ENCODE data around the gene BUD23.
A peak's percentile ranks its signal among the peaks of the same experiment; 100 is the strongest.

DNA sequence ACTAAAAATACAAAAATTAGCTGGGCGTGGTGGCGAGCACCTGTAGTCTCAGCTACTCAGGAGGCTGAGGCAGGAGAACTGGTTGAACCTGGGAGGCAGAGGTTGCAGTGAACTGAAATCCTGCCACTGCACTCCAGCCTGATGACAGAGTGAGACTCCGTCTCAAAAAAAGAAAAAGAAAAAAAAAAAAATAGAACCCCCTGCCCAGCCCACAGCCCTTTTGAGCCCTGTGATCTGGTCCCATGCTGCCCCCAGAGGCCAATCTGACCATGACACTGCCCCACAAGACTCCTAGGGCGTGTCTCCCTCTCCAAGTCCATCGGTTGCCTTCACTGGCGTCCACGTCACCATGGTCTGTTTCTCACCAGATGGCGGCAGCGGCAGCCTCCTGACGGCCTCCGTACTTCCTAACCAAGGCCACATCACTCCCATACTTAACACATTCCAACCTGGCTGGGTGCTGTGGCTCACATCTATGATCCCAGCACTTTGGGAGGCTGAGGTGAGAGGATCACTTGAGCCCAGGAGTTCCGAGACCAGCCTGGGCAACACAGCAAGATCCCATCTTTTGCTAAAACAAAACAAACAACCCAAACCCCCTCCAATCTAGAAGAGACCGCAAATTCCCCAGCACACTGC is 18.1 kb downstream of the BUD23 start:
- TF ChIP-seq, protein P1, sequence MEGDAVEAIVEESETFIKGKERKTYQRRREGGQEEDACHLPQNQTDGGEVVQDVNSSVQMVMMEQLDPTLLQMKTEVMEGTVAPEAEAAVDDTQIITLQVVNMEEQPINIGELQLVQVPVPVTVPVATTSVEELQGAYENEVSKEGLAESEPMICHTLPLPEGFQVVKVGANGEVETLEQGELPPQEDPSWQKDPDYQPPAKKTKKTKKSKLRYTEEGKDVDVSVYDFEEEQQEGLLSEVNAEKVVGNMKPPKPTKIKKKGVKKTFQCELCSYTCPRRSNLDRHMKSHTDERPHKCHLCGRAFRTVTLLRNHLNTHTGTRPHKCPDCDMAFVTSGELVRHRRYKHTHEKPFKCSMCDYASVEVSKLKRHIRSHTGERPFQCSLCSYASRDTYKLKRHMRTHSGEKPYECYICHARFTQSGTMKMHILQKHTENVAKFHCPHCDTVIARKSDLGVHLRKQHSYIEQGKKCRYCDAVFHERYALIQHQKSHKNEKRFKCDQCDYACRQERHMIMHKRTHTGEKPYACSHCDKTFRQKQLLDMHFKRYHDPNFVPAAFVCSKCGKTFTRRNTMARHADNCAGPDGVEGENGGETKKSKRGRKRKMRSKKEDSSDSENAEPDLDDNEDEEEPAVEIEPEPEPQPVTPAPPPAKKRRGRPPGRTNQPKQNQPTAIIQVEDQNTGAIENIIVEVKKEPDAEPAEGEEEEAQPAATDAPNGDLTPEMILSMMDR (IDR thresholded peaks at IDR 0.05): peak; percentile 65
- TF ChIP-seq EZH2 (IDR thresholded peaks at IDR 0.05; ENCODE audit: borderline replicate concordance, insufficient read depth, low read depth, low read length, poor library complexity, severe bottlenecking): no peak
